ENCODE measurements around the gene SLC25A29.

DNA sequence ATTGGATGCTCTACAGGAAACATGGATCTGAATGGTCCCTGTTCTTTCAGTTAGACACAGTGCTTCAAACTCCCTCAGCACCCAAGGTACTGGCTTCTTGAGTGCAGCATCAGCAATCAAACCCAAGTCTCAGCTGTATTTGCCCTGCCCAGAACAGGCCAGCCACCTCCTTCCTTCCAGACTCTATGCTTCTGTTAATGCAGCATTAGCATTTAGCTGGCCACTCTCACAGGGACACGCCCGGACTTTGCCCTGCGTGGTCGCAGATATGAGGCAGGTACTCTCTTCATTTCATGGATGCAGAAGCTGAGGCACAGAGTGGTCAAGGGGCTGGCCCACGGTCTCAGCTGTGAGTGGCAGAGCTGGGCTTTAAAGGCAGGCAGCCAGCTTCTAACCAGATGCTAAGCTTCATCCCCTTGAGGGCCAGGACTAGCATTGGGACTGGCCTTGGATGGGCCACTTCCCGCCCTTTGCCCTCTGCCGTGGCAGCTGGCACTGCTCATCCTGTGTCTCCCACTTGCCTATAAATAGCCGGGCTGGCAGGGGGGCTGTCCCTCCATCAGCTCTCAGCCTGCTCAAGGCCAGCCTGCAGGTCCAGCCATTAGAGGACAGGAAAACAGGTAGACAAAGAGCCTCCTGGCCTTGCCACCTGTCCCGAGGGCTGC, 15.4 kb upstream of the SLC25A29 start:
- TF ChIP-seq, protein P1, sequence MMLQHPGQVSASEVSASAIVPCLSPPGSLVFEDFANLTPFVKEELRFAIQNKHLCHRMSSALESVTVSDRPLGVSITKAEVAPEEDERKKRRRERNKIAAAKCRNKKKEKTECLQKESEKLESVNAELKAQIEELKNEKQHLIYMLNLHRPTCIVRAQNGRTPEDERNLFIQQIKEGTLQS (IDR thresholded peaks at IDR 0.05; ENCODE audit: insufficient read depth, low read depth, low read length) = no peak
- TF ChIP-seq EP300 (IDR thresholded peaks at IDR 0.05; ENCODE audit: borderline replicate concordance in 1 of 2, low read depth in 2 of 2, low read length in 2 of 2) (no peak), POLR2AphosphoS5 (IDR thresholded peaks at IDR 0.05; ENCODE audit: low read depth, low read length) (no peak), POLR2A (IDR thresholded peaks at IDR 0.05; ENCODE audit: control extremely low read depth in 1 of 2, low read depth in 2 of 2, low read length in 2 of 2) (no peak), FOSL1 (IDR thresholded peaks at IDR 0.05; ENCODE audit: insufficient read depth, low read depth, low read length) (no peak), JUN (IDR thresholded peaks at IDR 0.05; ENCODE audit: low read depth, low read length) (no peak), TEAD4 (IDR thresholded peaks at IDR 0.05; ENCODE audit: low read depth, low read length) (no peak)
- TF ChIP-seq, protein P2, sequence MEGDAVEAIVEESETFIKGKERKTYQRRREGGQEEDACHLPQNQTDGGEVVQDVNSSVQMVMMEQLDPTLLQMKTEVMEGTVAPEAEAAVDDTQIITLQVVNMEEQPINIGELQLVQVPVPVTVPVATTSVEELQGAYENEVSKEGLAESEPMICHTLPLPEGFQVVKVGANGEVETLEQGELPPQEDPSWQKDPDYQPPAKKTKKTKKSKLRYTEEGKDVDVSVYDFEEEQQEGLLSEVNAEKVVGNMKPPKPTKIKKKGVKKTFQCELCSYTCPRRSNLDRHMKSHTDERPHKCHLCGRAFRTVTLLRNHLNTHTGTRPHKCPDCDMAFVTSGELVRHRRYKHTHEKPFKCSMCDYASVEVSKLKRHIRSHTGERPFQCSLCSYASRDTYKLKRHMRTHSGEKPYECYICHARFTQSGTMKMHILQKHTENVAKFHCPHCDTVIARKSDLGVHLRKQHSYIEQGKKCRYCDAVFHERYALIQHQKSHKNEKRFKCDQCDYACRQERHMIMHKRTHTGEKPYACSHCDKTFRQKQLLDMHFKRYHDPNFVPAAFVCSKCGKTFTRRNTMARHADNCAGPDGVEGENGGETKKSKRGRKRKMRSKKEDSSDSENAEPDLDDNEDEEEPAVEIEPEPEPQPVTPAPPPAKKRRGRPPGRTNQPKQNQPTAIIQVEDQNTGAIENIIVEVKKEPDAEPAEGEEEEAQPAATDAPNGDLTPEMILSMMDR (IDR thresholded peaks at IDR 0.05; ENCODE audit: control extremely low read depth in 1 of 3, insufficient read depth in 1 of 3, low read depth in 1 of 3, low read length in 3 of 3) = no peak

All from H1 (cell line).